Colonic mucosa (tissue), 4 donors: ENCODE data around the gene CD81. TPM values are rescaled to one million over a fixed set of nuclear protein-coding genes. Genes with fewer than 3 reads are reported as not detected.

Experiments used
- DNase-seq: peaks from one replicate; pipeline ENCODE4 v3.0.0-alpha.2; 2020
- H3K27ac ChIP-seq: fragments of 200-600 bp; one replicate; pipeline ENCODE4 v1.8.0; 2021
- H3K27me3 ChIP-seq: fragments of 200-600 bp; one replicate; pipeline ENCODE4 v1.8.0; 2021
- H3K36me3 ChIP-seq: fragments of 200-600 bp; one replicate; pipeline ENCODE4 v1.8.0; 2021
- H3K4me1 ChIP-seq: fragments of 200-600 bp; one replicate; pipeline ENCODE4 v1.8.0; 2021; ENCODE audit warnings: mild to moderate bottlenecking
- H3K4me3 ChIP-seq: fragments of 200-600 bp; one replicate; pipeline ENCODE4 v1.8.0; 2021
- H3K9ac ChIP-seq, 2 donors: one replicate each; pipeline ENCODE4 v1.7.0; 2013; ENCODE audit warnings: control low read depth in 2 of 2, low read depth in 2 of 2, low read length in 2 of 2
- H3K9me3 ChIP-seq: fragments of 200-600 bp; one replicate; pipeline ENCODE4 v1.8.0; 2021
- intact Hi-C: fragments of 100-400 bp; cut with DNase I; formaldehyde crosslinking; loops from one replicate; pipeline ENCODE4 v1.14.1; 2022
- total RNA-seq, 2 donors: library from RNA; stranded (reverse); fragmentation: NEBNext Ultra II Directional in 1 of 2; extraction: Animal tissue kit (Norgen Biotek cat#: 25700) in 1 of 2; gene quantifications; one replicate each; pipeline ENCODE4 v1.2.1, GENCODE V29; 2021
- TF ChIP-seq, protein P1 (sequence below): fragments of 200-600 bp; IDR thresholded peaks from one replicate; pipeline ENCODE4 v1.8.0; 2022; ENCODE audit warnings: antibody characterized with exemption, mild to moderate bottlenecking
- donor health status: healthy.
- donor health status: DM: no; HTN: no; CAD: no.
- donor health status: DM: no; HTN: no; CAD: no.

The CD81 gene
- total RNA-seq, 2 donors from 2014 or later = 185 to 208 TPM

DNA sequence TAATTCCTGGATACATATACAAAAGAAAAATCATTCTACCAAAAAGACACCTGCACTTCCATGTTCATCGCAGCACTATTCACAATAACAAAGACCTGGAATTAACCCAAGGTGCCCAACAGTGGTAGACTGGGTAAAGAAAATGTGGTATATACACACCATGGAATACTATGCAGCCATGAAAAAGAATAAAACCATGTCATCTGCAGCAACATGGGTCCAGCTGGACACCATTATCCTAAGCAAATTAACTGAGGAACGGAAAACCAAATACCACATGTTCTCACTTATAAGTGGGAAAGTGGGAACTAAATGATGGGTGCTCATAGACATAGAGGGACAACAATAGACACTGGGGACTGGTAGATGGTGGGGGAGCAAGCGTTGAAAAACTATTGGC lies 62.7 kb downstream of the CD81 start:
- no peak for DNase-seq
- TF ChIP-seq, protein P1, sequence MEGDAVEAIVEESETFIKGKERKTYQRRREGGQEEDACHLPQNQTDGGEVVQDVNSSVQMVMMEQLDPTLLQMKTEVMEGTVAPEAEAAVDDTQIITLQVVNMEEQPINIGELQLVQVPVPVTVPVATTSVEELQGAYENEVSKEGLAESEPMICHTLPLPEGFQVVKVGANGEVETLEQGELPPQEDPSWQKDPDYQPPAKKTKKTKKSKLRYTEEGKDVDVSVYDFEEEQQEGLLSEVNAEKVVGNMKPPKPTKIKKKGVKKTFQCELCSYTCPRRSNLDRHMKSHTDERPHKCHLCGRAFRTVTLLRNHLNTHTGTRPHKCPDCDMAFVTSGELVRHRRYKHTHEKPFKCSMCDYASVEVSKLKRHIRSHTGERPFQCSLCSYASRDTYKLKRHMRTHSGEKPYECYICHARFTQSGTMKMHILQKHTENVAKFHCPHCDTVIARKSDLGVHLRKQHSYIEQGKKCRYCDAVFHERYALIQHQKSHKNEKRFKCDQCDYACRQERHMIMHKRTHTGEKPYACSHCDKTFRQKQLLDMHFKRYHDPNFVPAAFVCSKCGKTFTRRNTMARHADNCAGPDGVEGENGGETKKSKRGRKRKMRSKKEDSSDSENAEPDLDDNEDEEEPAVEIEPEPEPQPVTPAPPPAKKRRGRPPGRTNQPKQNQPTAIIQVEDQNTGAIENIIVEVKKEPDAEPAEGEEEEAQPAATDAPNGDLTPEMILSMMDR = no peak
- Histone ChIP-seq H3K27me3 (no peaks in the 10 kb centered on the region), H3K36me3 (no peaks in the 10 kb centered on the region), H3K4me1 (peaks cover 14% of the 10 kb centered on the region), H3K9me3 (no peaks in the 10 kb centered on the region), H3K27ac (no peak overlapping the region), H3K4me3 (no peak overlapping the region), H3K9ac (no peak overlapping the region)
- intact Hi-C loops = no loop called here

DNA sequence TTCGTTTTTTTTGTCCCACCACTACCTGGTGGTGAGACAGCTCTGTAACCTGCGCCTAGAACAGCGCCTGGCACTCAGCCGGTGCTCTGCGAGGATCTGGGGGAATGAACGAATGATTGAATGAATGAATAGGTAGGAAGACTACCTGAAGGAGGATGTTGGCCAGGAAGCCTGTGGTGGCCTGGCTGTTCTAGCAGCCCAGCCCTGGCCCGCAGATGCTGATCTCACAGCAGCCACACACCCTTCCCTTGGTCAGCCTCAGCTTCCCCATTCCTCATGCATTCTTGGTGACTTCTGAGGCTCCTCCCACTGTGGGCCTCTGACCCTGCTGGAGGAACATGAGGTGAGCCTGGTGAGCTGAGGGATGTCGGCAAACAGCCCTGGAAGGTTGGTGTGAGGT lies 63.5 kb downstream of the CD81 start:
- no peak overlapping the region for H3K4me3 ChIP-seq
- peak overlapping the region in 1 of 2 donors; percentile 49 for H3K9ac ChIP-seq
- H3K27me3 ChIP-seq = no peaks in the 10 kb centered on the region
- peaks cover 14% of the 10 kb centered on the region for H3K4me1 ChIP-seq
- DNase-seq = peak; percentile 42
- intact Hi-C loops = no loop called here
- TF ChIP-seq, protein P1 = no peak
- no peaks in the 10 kb centered on the region for H3K9me3 ChIP-seq
- H3K27ac ChIP-seq = no peak overlapping the region
- no peaks in the 10 kb centered on the region for H3K36me3 ChIP-seq

DNA sequence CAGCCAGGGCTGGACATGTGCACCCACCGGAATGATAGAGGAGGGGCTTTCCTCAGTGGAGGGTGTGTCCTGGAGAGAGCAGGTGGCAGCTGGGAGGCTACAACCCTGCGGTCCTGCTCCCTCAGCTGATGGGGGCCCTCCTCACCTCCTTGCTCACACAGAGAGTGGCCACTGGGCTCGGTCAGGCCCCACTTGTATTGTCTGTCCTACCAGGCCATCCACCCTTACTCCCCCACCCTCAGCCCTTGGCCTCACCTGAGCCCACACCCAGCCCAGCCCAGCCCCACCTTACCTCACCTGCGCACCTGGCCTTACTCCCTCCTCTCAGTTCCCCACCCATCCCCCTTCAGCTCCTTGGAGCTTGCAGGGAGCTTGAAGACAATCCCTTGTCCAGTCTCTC lies 64.1 kb downstream of the CD81 start:
- H3K9ac ChIP-seq = peak overlapping the region in 1 of 2 donors; percentile 49

DNA sequence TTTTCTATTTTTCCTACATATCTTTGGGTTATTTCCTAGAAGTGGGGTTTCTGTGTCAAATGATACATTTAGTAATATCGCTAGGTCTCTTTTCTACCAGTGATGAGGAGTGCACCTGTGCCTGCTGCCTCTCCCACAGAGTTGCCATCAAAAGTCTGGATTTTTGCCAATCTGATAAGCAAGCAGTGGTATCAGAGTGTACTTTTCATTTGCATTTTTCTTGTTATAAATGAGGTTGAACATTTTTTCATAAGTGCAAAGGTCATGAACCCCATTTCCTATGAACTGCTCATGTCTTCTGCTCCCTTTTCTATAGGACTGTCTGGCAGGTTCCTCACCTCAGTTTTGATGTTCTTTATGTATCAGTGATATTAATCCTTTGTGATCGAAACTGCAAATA lies 65.5 kb downstream of the CD81 start:
- intact Hi-C loops = no loop called here
- no peaks in the 10 kb centered on the region for H3K27me3 ChIP-seq
- H3K36me3 ChIP-seq = no peaks in the 10 kb centered on the region
- no peaks in the 10 kb centered on the region for H3K9me3 ChIP-seq
- TF ChIP-seq, protein P1 = no peak
- H3K4me1 ChIP-seq = peaks cover 32% of the 10 kb centered on the region
- DNase-seq = peak; percentile 47
- no peak overlapping the region for H3K27ac ChIP-seq
- H3K9ac ChIP-seq = no peak overlapping the region
- no peak overlapping the region for H3K4me3 ChIP-seq

More for the DNA sequence above, 64.1 kb downstream of the CD81 start:
- no peaks in the 10 kb centered on the region for H3K9me3 ChIP-seq
- H3K27me3 ChIP-seq = no peaks in the 10 kb centered on the region
- H3K27ac ChIP-seq = no peak overlapping the region
- TF ChIP-seq, protein P1 = no peak
- H3K4me1 ChIP-seq = peaks cover 19% of the 10 kb centered on the region
- no peak overlapping the region for H3K4me3 ChIP-seq
- peak; percentile 88 for DNase-seq
- intact Hi-C loops = no loop called here
- no peaks in the 10 kb centered on the region for H3K36me3 ChIP-seq

DNA sequence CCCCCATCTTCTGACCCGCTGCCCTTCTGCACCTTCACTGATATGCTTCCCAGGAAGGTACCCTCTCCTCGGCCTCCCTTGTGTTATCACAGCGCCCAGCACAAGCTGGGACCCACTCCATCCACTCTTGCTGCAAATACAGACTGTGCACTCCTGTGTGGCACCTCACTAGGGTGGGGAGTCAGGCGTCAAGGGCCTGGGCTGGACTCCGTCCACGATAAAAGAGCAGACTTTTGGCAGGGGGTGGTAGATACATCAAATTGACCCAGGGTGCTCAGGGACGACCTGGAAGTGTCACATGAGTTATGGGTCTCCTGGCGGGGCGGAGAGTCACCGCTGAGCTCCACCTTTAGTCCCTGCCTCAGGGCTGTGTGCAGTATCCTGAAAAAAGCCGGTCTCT lies 66.3 kb downstream of the CD81 start:
- H3K27ac ChIP-seq = peak overlapping the region; percentile 17
- DNase-seq = peak; percentile 46
- H3K4me1 ChIP-seq = peaks cover 33% of the 10 kb centered on the region

More for the DNA sequence above, 66.3 kb downstream of the CD81 start:
- Histone ChIP-seq H3K27me3 (no peaks in the 10 kb centered on the region), H3K36me3 (no peaks in the 10 kb centered on the region), H3K4me3 (peak overlapping the region; percentile 48), H3K9ac (peak overlapping the region in 1 of 2 donors; percentile 71), H3K9me3 (no peaks in the 10 kb centered on the region)
- intact Hi-C loops = no loop called here
- TF ChIP-seq, protein P1 = no peak
